ENCODE data around the gene PPFIBP1. TPM values are rescaled to one million over a fixed set of nuclear protein-coding genes. Genes with fewer than 3 reads are reported as not detected.

PPFIBP1 gene
- total and polyA plus RNA-seq, 2 of the 8 experiments (the other 6 are each of a cell fraction or from before 2014, with no cell fraction given), result 7.7 to 31.3 TPM

DNA sequence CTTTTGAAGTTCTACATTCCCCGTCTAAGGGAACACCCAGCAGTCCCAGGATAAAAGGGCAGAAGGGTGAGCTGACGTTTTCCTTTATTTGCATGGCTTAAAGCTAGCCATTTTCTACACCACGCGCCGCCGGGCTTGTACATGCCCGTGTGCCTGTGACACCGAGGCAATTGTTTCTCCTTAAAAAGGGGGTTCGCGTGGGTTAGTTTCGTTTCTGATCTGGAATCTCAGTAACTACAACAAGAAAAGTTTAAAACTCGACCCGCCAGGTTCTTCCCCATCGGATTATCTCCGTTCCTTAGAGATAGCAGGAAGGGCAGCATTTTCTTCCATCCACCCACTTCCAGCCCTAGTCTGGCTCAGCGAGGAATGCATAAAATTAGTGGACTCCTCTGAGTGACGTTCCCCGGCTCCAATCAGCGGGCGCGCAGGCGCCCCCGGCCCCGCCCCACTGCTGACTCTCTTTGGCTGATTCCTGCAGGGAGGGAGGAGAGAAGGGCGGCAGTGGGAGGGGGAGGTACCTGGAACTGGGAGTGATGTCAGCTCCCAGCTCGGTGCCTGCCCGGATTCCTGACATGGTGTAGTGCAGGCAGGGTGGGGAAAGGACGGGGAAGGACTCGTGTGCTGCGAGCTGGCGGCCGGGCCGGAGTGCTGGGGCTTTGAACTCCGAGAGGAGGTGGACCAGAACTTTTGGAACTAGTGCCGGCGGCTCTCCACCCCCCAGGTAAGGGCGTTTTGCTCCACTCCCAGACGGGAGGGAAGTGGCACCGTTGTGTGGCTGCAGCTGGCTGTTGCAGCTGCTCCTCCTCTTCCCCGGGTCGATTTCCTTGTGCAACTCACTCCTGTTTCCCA is at the start of gene PPFIBP1 (continued):
- TF ChIP-seq POU5F1 (IDR thresholded peaks at IDR 0.05; ENCODE audit: low read depth, low read length), result peak; percentile 61; the same call in 1 of the 2 replicates
- no peak for TF ChIP-seq FOSL1 (IDR thresholded peaks at IDR 0.05; ENCODE audit: insufficient read depth, low read depth, low read length)
- peak; percentile 70 to 91 for TF ChIP-seq POLR2A (IDR thresholded peaks at IDR 0.05; ENCODE audit: control extremely low read depth in 1 of 2, low read depth in 2 of 2, low read length in 2 of 2)
- TF ChIP-seq CHD1 (IDR thresholded peaks at IDR 0.05; ENCODE audit: low read depth, low read length), result no peak
- peak; percentile 50; the same call in 1 of the 2 replicates for TF ChIP-seq SP4 (IDR thresholded peaks at IDR 0.05; ENCODE audit: low read length)
- peak; percentile 45; the same call in 1 of the 2 replicates for TF ChIP-seq RBBP5 (IDR thresholded peaks at IDR 0.05; ENCODE audit: borderline replicate concordance, low read depth, low read length)
- TF ChIP-seq EGR1 (IDR thresholded peaks at IDR 0.05; ENCODE audit: borderline replicate concordance, low read depth, low read length), result 0 out of 2 replicates have a peak, but pooled peaks have one; percentile 32

All from H1 (cell line).